Measurements from ENCODE around the gene TVP23C. TPM values are rescaled to one million over a fixed set of nuclear protein-coding genes. Genes with fewer than 3 reads are reported as not detected.

Gene TVP23C
- total RNA-seq, 1 donor from 2014 or later = 22.2 TPM

DNA sequence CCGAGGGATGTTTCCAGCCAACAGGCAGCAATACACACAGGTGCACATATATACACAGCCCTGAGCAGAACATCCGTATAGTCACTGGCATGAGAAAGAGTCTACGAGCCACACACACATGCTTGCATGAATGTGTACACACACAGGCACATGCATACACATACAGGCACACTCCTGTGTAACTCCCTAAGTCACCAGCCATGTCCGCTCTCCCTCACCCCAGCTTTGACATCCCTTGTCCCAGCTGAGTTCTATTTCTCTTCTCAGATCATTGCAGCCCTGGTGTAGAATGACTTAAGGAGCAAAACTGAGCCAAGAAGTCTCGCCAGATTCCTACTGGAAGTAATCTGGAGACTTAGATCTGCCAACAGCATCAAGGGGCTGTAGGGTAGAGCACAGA is 108.9 kb downstream of the TVP23C start:
- Mint-ChIP-seq H3K4me1 (ENCODE audit: low read depth) (peaks cover 32% of the 10 kb centered on the region), H3K4me3 (ENCODE audit: unreplicated experiment) (no peak overlapping the region), H3K27me3 (ENCODE audit: low read depth) (no peaks in the 10 kb centered on the region), H3K9me3 (ENCODE audit: low read depth) (peaks cover 6% of the 10 kb centered on the region), H3K36me3 (ENCODE audit: low read depth) (peaks cover 6% of the 10 kb centered on the region), H3K27ac (ENCODE audit: unreplicated experiment) (no peak overlapping the region)
- TF ChIP-seq, protein P1, sequence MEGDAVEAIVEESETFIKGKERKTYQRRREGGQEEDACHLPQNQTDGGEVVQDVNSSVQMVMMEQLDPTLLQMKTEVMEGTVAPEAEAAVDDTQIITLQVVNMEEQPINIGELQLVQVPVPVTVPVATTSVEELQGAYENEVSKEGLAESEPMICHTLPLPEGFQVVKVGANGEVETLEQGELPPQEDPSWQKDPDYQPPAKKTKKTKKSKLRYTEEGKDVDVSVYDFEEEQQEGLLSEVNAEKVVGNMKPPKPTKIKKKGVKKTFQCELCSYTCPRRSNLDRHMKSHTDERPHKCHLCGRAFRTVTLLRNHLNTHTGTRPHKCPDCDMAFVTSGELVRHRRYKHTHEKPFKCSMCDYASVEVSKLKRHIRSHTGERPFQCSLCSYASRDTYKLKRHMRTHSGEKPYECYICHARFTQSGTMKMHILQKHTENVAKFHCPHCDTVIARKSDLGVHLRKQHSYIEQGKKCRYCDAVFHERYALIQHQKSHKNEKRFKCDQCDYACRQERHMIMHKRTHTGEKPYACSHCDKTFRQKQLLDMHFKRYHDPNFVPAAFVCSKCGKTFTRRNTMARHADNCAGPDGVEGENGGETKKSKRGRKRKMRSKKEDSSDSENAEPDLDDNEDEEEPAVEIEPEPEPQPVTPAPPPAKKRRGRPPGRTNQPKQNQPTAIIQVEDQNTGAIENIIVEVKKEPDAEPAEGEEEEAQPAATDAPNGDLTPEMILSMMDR (IDR thresholded peaks at IDR 0.05) = no peak
- no peak for DNase-seq (ENCODE audit: low spot score)

DNA sequence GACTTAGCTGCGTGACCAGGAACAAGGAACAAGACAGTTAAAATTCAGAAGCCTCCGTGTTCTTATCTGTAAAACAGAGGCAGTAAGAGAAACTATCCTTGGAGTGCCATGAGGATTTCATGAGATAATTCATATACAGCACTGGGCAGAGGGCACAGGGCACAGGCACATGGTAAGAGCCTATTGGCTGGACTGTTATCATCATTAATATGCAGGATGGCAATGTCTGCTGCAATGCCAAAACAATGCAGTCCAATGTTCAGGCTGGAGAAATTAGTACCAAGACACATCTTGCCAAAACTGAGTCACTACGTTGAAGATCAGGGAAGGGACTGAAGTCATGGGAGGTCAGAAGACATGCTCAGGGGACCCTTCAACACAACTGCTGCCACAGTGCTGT is 109.5 kb downstream of the TVP23C start:
- peaks cover 6% of the 10 kb centered on the region for H3K9me3 Mint-ChIP-seq (ENCODE audit: low read depth)
- DNase-seq (ENCODE audit: low spot score) = no peak
- no peak overlapping the region for H3K27ac Mint-ChIP-seq (ENCODE audit: unreplicated experiment)
- peaks cover 8% of the 10 kb centered on the region for H3K36me3 Mint-ChIP-seq (ENCODE audit: low read depth)
- no peak overlapping the region for H3K4me3 Mint-ChIP-seq (ENCODE audit: unreplicated experiment)
- TF ChIP-seq, protein P1 (IDR thresholded peaks at IDR 0.05) = no peak
- H3K27me3 Mint-ChIP-seq (ENCODE audit: low read depth) = no peaks in the 10 kb centered on the region
- peaks cover 32% of the 10 kb centered on the region for H3K4me1 Mint-ChIP-seq (ENCODE audit: low read depth)

DNA sequence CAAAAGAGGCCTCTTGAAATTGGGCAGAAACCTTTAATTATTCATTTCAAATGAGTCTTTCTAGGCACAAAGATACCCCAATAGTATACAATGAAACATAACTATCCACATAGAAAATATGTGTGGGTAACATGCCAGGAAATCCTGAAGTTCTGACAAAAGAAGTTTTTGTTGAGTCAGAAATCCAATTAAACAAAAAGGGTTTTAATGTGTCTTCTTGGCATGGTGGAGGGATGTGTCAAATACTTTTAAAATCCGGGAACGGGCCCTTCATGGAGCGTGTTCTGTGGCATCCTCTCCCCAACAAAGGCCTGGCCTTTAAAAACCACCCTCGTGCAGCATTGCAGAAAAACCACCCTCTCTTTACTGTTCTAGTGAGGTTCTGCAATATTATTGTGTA is 110.0 kb downstream of the TVP23C start:
- Mint-ChIP-seq H3K9me3 (ENCODE audit: low read depth) (peaks cover 6% of the 10 kb centered on the region), H3K36me3 (ENCODE audit: low read depth) (peaks cover 11% of the 10 kb centered on the region), H3K27ac (ENCODE audit: unreplicated experiment) (no peak overlapping the region), H3K4me3 (ENCODE audit: unreplicated experiment) (no peak overlapping the region), H3K27me3 (ENCODE audit: low read depth) (no peaks in the 10 kb centered on the region), H3K4me1 (ENCODE audit: low read depth) (peaks cover 27% of the 10 kb centered on the region)
- TF ChIP-seq, protein P1 (IDR thresholded peaks at IDR 0.05) = no peak
- DNase-seq (ENCODE audit: low spot score) = no peak

DNA sequence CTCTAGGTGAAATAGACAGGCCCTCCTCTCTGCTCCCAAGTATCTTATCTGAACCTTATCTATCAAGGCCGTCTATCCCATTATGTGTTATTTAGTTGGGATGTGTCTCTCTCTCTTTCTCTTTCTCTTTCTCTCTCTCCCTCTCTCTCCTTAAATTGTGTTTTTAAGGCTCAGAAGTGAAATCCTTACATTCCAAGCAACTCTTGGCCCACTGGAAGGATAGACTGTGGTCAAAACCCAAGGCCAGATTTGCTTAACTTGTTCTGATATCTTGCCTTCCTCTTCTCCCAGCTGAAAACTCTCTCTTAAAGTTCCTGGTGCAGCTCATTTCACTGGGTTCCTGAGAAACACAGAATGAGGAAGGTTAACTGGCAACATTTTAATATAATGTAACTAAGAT is 110.5 kb downstream of the TVP23C start:
- Mint-ChIP-seq H3K36me3 (ENCODE audit: low read depth) (peaks cover 11% of the 10 kb centered on the region), H3K9me3 (ENCODE audit: low read depth) (peaks cover 6% of the 10 kb centered on the region), H3K27me3 (ENCODE audit: low read depth) (no peaks in the 10 kb centered on the region), H3K4me1 (ENCODE audit: low read depth) (peaks cover 22% of the 10 kb centered on the region), H3K4me3 (ENCODE audit: unreplicated experiment) (no peak overlapping the region), H3K27ac (ENCODE audit: unreplicated experiment) (no peak overlapping the region)
- TF ChIP-seq, protein P1 (IDR thresholded peaks at IDR 0.05) = no peak
- DNase-seq (ENCODE audit: low spot score) = no peak

Other genes starting within 250 kb of the TVP23C start
- gene TEKT3, start 221.9 kb downstream of the TVP23C start, total RNA-seq = 0.82 to 2.3 TPM in 2 of 3 replicates, not detected in the other
- gene CDRT4, start 95.9 kb downstream of the TVP23C start, total RNA-seq = 6.2 to 9.1 TPM (median 7.1 TPM) in 3 replicates
- 0.94 to 1.1 TPM (median 1.0 TPM) in 3 replicates for gene FBXW10B, start 56.2 kb upstream of the TVP23C start, total RNA-seq
- 25.5 to 34.2 TPM (median 32.4 TPM) in 3 replicates for gene TRIM16, start 120.8 kb upstream of the TVP23C start, total RNA-seq
- gene ZNF286A, start 136.3 kb upstream of the TVP23C start, total RNA-seq = 33.6 to 38.2 TPM (median 35.0 TPM) in 3 replicates
- gene TBC1D26, start 168.8 kb upstream of the TVP23C start, total RNA-seq = 0.28 to 1.1 TPM in 2 of 3 replicates, not detected in the other